Spleen (tissue), 7 donors: ENCODE results near the gene TBL1X.

Source experiments
- POLR2A ChIP-seq, 3 donors: fragments of 450-650 bp; IDR thresholded peaks; one replicate each; pipeline ENCODE4 v1.5.1; 2017; ENCODE audit warnings: antibody characterized with exemption in 3 of 3, mild to moderate bottlenecking in 1 of 3
- TF ChIP-seq, protein P1 (sequence below), 11 experiments: fragments of 200-600 bp in 7 of 11; fragments of 450-650 bp in 4 of 11; sonication (generic) in 4 of 11; IDR thresholded peaks in 8 of 11; conservative IDR thresholded peaks in 3 of 11; 1 replicate in 7 of 11; 2 replicates in 4 of 11; pipeline versions ENCODE4 v1.4.0 to v1.8.0; 2016 to 2021; ENCODE audit warnings: antibody characterized with exemption in 11 of 11, inconsistent platforms in 4 of 11, mild to moderate bottlenecking in 1 of 11
- donor health status: DM: no; HTN: no; CAD: no; lungs with moderate emphysema.
- donor health status: DM: no; HTN: no; CAD: no.
- donor health status: DM: no; HTN: no; CAD: no.

- TF ChIP-seq, protein P1, sequence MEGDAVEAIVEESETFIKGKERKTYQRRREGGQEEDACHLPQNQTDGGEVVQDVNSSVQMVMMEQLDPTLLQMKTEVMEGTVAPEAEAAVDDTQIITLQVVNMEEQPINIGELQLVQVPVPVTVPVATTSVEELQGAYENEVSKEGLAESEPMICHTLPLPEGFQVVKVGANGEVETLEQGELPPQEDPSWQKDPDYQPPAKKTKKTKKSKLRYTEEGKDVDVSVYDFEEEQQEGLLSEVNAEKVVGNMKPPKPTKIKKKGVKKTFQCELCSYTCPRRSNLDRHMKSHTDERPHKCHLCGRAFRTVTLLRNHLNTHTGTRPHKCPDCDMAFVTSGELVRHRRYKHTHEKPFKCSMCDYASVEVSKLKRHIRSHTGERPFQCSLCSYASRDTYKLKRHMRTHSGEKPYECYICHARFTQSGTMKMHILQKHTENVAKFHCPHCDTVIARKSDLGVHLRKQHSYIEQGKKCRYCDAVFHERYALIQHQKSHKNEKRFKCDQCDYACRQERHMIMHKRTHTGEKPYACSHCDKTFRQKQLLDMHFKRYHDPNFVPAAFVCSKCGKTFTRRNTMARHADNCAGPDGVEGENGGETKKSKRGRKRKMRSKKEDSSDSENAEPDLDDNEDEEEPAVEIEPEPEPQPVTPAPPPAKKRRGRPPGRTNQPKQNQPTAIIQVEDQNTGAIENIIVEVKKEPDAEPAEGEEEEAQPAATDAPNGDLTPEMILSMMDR (IDR thresholded peaks at IDR 0.05 in 8 of 11, conservative IDR thresholded peaks at IDR 0.05 in 3 of 11) = no peak
- TF ChIP-seq POLR2A (IDR thresholded peaks at IDR 0.05) = no peak
Measured at GRCh38 chrX:9749146-9749692, 284.4 kb downstream of the TBL1X start.
